PC-3 (cell line): ENCODE results near the gene NUB1.

Experiments used
- EZH2 ChIP-seq: fragments of 300-600 bp; sonication (generic); IDR thresholded peaks from one replicate; pipeline ENCODE4 v1.6.1; 2017; ENCODE audit warnings: antibody characterized with exemption, mild to moderate bottlenecking, low read length; ENCODE audit not compliant: unreplicated experiment
- EZH2phosphoT487 ChIP-seq: fragments of 300-600 bp; sonication (generic); IDR thresholded peaks from 2 replicates; pipeline ENCODE4 v1.6.1; 2018; ENCODE audit warnings: mild to moderate bottlenecking, antibody characterized with exemption, low read length, borderline replicate concordance
- TF ChIP-seq, protein P1 (sequence below): fragments of 300-600 bp; sonication (generic); conservative IDR thresholded peaks from 2 replicates; pipeline ENCODE4 v1.5.1; 2017; ENCODE audit warnings: antibody characterized with exemption, low read depth, mild to moderate bottlenecking, low read length

DNA sequence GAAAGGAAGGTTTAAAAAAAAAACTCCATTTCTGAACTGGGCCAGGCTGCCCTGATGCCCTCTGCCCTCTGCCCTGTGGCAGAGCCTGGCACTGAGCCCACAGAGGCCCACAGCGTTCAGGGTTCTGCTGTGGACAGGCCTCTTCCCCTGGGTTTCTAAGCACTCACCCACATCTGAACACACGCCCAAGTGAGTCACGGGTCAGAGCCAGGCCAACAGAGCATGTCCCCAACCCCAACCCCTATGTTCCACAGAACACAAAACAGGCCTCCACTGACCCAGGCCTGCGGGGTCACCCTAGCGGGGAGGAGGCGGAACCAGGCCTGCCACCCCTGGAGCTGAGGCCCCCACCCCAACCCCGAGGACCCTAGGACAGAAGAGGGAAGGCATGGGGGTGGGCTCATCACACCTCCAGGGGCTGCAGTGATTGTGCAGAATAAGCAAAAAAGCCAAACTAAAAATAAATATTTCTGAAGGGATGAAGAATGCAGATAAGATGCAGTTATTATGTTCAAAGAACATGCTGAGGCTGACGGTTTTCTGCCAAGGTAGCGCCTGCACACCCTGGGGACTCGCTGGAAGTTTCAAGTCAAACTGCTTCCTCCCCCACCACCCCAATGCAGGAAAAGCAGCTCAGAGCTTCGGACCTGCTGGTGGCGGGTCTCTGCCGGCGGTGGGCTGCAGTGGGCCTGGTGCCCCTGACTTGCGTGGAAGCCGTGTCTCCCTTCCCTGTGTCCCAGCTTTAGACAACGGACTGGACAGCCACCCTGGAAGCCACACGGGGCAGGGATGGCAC, 62.8 kb downstream of the NUB1 start:
- TF ChIP-seq, protein P1, sequence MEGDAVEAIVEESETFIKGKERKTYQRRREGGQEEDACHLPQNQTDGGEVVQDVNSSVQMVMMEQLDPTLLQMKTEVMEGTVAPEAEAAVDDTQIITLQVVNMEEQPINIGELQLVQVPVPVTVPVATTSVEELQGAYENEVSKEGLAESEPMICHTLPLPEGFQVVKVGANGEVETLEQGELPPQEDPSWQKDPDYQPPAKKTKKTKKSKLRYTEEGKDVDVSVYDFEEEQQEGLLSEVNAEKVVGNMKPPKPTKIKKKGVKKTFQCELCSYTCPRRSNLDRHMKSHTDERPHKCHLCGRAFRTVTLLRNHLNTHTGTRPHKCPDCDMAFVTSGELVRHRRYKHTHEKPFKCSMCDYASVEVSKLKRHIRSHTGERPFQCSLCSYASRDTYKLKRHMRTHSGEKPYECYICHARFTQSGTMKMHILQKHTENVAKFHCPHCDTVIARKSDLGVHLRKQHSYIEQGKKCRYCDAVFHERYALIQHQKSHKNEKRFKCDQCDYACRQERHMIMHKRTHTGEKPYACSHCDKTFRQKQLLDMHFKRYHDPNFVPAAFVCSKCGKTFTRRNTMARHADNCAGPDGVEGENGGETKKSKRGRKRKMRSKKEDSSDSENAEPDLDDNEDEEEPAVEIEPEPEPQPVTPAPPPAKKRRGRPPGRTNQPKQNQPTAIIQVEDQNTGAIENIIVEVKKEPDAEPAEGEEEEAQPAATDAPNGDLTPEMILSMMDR: no peak
- TF ChIP-seq EZH2: no peak
- no peak for TF ChIP-seq EZH2phosphoT487
